Vagina (tissue), 2 donors: ENCODE results near the gene CHMP2A. TPM values are rescaled to one million over a fixed set of nuclear protein-coding genes. Genes with fewer than 3 reads are reported as not detected.
A peak's percentile ranks its signal among the peaks of the same experiment; 100 is the strongest.

ENCODE experiments used
- DNase-seq, 2 donors: peaks; one replicate each; pipeline ENCODE4 v3.0.0-alpha.2; 2017; ENCODE audit errors: extremely low spot score in 2 of 2
- H3K27ac ChIP-seq: fragments of 200-600 bp; sonication (generic); one replicate; pipeline ENCODE4 v1.5.1; 2019
- H3K27me3 ChIP-seq: fragments of 200-600 bp; sonication (generic); one replicate; pipeline ENCODE4 v1.5.1; 2019
- H3K36me3 ChIP-seq, 2 donors: fragments of 200-600 bp; sonication (generic); one replicate each; pipeline ENCODE4 v1.5.1; 2017 to 2019
- H3K4me1 ChIP-seq: fragments of 200-600 bp; sonication (generic); one replicate; pipeline ENCODE4 v1.5.1; 2019
- H3K4me3 ChIP-seq, 2 donors: fragments of 200-600 bp; sonication (generic); 1 replicate in 1 of 2; 2 replicates in 1 of 2; pipeline ENCODE4 v1.5.1; 2016 to 2019
- H3K9me3 ChIP-seq: fragments of 200-600 bp; sonication (generic); one replicate; pipeline ENCODE4 v1.5.1; 2019
- POLR2A ChIP-seq, 2 donors: fragments of 450-650 bp; IDR thresholded peaks; one replicate each; pipeline ENCODE4 v1.6.1; 2017; ENCODE audit warnings: antibody characterized with exemption in 2 of 2, mild to moderate bottlenecking in 2 of 2, moderate library complexity in 2 of 2
- POLR2AphosphoS5 ChIP-seq, 2 donors: sonication (generic); formaldehyde crosslinking; IDR thresholded peaks; one replicate each; pipeline ENCODE4 v1.9.0; 2017; ENCODE audit warnings: antibody characterized with exemption in 2 of 2, mild to moderate bottlenecking in 2 of 2, low read depth in 1 of 2; ENCODE audit not compliant: insufficient read depth in 1 of 2
- intact Hi-C: fragments of 100-400 bp; cut with DNase I; formaldehyde crosslinking; loops from one replicate; pipeline ENCODE4 v1.15.1; 2023
- total RNA-seq: library from RNA; depleted of rRNA; stranded (reverse); fragments of >200 nt; gene quantifications from one replicate; pipeline ENCODE4 v1.2.3, GENCODE V29; 2016
- TF ChIP-seq, protein P1 (sequence below), 3 experiments: fragments of 450-650 bp in 2 of 3; fragments of 200-600 bp in 1 of 3; sonication (generic) in 1 of 3; IDR thresholded peaks; one replicate each; pipeline ENCODE4 v1.5.1; 2017 to 2019; ENCODE audit warnings: antibody characterized with exemption in 3 of 3, mild to moderate bottlenecking in 2 of 3, moderate library complexity in 2 of 3

The CHMP2A gene
- total RNA-seq, 1 donor from 2014 or later: 76.4 TPM

GRCh38 chr19:58568453-58569130 lies 13.7 kb upstream of the CHMP2A start:
- DNase-seq: no peak
- no peak for TF ChIP-seq POLR2AphosphoS5 (IDR thresholded peaks at IDR 0.05; ENCODE audit: insufficient read depth in 1 of 2, low read depth in 1 of 2)
- TF ChIP-seq, protein P1, sequence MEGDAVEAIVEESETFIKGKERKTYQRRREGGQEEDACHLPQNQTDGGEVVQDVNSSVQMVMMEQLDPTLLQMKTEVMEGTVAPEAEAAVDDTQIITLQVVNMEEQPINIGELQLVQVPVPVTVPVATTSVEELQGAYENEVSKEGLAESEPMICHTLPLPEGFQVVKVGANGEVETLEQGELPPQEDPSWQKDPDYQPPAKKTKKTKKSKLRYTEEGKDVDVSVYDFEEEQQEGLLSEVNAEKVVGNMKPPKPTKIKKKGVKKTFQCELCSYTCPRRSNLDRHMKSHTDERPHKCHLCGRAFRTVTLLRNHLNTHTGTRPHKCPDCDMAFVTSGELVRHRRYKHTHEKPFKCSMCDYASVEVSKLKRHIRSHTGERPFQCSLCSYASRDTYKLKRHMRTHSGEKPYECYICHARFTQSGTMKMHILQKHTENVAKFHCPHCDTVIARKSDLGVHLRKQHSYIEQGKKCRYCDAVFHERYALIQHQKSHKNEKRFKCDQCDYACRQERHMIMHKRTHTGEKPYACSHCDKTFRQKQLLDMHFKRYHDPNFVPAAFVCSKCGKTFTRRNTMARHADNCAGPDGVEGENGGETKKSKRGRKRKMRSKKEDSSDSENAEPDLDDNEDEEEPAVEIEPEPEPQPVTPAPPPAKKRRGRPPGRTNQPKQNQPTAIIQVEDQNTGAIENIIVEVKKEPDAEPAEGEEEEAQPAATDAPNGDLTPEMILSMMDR (IDR thresholded peaks at IDR 0.05): no peak
- no peak for TF ChIP-seq POLR2A (IDR thresholded peaks at IDR 0.05)

DNA sequence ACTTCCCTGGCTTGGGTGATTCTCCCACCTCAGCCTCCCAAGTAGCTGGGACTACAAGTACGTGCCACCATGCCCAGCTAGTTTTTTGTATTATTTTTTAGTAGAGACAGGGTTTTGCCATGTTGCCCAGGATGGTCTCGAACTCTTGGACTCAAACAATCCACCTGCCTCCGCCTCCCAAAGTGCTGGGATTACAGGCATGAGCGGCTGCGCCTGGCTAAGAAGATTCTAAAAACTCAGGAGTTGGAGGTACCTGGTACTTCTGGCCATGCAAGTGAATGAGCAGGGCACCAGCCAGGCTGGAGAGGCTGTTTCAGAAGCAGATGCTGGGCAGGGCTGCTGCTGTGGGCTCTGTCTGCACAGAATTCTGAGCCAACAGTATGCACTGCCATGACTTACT lies 12.1 kb upstream of the CHMP2A start:
- TF ChIP-seq POLR2AphosphoS5 (IDR thresholded peaks at IDR 0.05; ENCODE audit: insufficient read depth in 1 of 2, low read depth in 1 of 2) (no peak), POLR2A (IDR thresholded peaks at IDR 0.05) (no peak)
- TF ChIP-seq, protein P1 (IDR thresholded peaks at IDR 0.05): no peak
- no peak for DNase-seq
- peaks cover 0 to 10% of the 10 kb centered on the region in 2 donors for H3K36me3 ChIP-seq
- H3K4me1 ChIP-seq: peaks cover 20% of the 10 kb centered on the region
- no peaks in the 10 kb centered on the region for H3K9me3 ChIP-seq
- H3K4me3 ChIP-seq: no peak overlapping the region
- H3K27me3 ChIP-seq: no peaks in the 10 kb centered on the region
- no peak overlapping the region for H3K27ac ChIP-seq
- intact Hi-C loops: no loop called here

More at GRCh38 chr19:58568453-58569130, 13.7 kb upstream of the CHMP2A start:
- Histone ChIP-seq H3K4me1 (peaks cover 10% of the 10 kb centered on the region), H3K27me3 (no peaks in the 10 kb centered on the region), H3K4me3 (no peak overlapping the region), H3K27ac (no peak overlapping the region), H3K36me3 (peaks cover 0 to 10% of the 10 kb centered on the region in 2 donors), H3K9me3 (no peaks in the 10 kb centered on the region)
- intact Hi-C loops: no loop called here

DNA sequence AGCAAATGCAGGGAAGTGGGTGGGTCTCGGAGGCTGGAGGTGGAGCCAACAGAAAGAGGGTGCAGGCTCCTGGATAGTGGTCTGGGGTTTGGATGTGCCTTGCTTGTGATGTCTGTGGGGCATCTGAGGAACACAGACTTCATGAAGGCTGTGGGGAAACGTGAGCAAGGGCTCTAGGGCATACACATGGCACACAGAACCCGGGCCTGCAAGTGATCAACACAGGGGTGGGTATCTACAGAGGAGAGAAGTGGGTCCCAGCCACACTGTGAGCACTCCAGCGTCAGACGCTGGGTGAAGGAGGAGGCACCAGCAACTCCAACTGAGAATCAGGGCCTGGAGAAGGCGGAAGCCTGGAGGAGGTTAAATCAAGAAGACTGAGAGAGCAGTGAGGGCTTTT lies 8.9 kb upstream of the CHMP2A start:
- H3K4me3 ChIP-seq: no peak overlapping the region
- no peaks in the 10 kb centered on the region for H3K27me3 ChIP-seq
- H3K4me1 ChIP-seq: peaks cover 35% of the 10 kb centered on the region
- TF ChIP-seq POLR2A (IDR thresholded peaks at IDR 0.05) (no peak), POLR2AphosphoS5 (IDR thresholded peaks at IDR 0.05; ENCODE audit: insufficient read depth in 1 of 2, low read depth in 1 of 2) (no peak)
- TF ChIP-seq, protein P1 (IDR thresholded peaks at IDR 0.05): no peak
- no peak overlapping the region for H3K27ac ChIP-seq
- no peak for DNase-seq
- intact Hi-C loops: no loop called here
- no peaks in the 10 kb centered on the region for H3K36me3 ChIP-seq
- no peaks in the 10 kb centered on the region for H3K9me3 ChIP-seq

DNA sequence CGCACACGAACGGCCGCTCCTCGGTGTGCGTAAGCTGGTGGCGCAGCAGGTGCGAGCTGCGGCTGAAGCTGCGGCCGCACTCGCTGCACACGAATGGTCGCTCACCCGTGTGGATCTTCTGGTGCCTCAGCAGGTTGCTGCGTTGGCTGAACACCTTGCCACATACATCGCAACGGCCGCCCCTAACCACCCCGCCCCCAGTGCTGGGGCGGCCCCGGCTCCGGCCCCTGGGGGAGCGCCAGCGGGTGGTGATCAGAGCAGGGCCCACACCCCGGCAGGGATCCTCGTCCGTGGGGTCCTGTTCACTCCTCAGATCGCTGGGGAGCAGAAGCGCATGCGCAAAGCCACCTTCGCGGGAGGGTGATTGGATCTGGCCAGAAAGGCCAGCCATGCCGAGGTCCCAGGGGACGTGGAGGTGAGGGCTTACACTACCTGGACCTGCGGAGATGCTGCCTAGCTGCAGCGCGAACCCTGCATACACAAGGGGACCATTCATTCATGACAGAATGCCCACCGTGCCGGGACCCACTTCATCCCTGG lies 8.2 kb upstream of the CHMP2A start:
- no peak for TF ChIP-seq POLR2A (IDR thresholded peaks at IDR 0.05)
- TF ChIP-seq, protein P1 (IDR thresholded peaks at IDR 0.05): no peak
- TF ChIP-seq POLR2AphosphoS5 (IDR thresholded peaks at IDR 0.05; ENCODE audit: insufficient read depth in 1 of 2, low read depth in 1 of 2): no peak
- DNase-seq: no peak
- no peaks in the 10 kb centered on the region for H3K9me3 ChIP-seq
- intact Hi-C loops: no loop called here
- H3K36me3 ChIP-seq: no peaks in the 10 kb centered on the region
- no peaks in the 10 kb centered on the region for H3K27me3 ChIP-seq
- peaks cover 35% of the 10 kb centered on the region for H3K4me1 ChIP-seq
- peak overlapping the region; percentile 43 to 51 for H3K4me3 ChIP-seq
- no peak overlapping the region for H3K27ac ChIP-seq
